HG03432 (cell line): ENCODE results near the gene PPP3CA.
A peak's percentile ranks its signal among the peaks of the same experiment; 100 is the strongest.

Source experiments
- ATAC-seq: cut with Tn5 transposase; IDR thresholded peaks from one replicate; pipeline ENCODE4 v1.9.1; 2021; ENCODE audit warnings: mild to moderate bottlenecking, moderate library complexity; ENCODE audit not compliant: unreplicated experiment

Gene PPP3CA

GRCh38 chr4:101289306-101289705 is 58.0 kb downstream of the PPP3CA start:
- ATAC-seq, result no peak

GRCh38 chr4:101288365-101289145 is 58.8 kb downstream of the PPP3CA start:
- peak; percentile 74 for ATAC-seq

GRCh38 chr4:101287324-101287723 is 60.0 kb downstream of the PPP3CA start:
- ATAC-seq, result no peak

- ATAC-seq, result no peak
Measured at GRCh38 chr4:101286663-101287062, 60.7 kb downstream of the PPP3CA start.

- no peak for ATAC-seq
Measured at GRCh38 chr4:101285985-101286384, 61.3 kb downstream of the PPP3CA start.

GRCh38 chr4:101284546-101284945 is 62.8 kb downstream of the PPP3CA start:
- ATAC-seq, result no peak

GRCh38 chr4:101283434-101283833 is 63.9 kb downstream of the PPP3CA start:
- ATAC-seq, result no peak

- ATAC-seq, result peak; percentile 60
Measured at GRCh38 chr4:101282076-101282844, 65.1 kb downstream of the PPP3CA start.

GRCh38 chr4:101280866-101281600 is 66.3 kb downstream of the PPP3CA start:
- ATAC-seq, result no peak

- peak; percentile 81 for ATAC-seq
Measured at GRCh38 chr4:101279377-101279871, 67.9 kb downstream of the PPP3CA start.

- no peak for ATAC-seq
Measured at GRCh38 chr4:101277671-101278070, 69.7 kb downstream of the PPP3CA start.

GRCh38 chr4:101276661-101277060 is 70.7 kb downstream of the PPP3CA start:
- ATAC-seq, result no peak

- no peak for ATAC-seq
Measured at GRCh38 chr4:101274888-101275752, 72.2 kb downstream of the PPP3CA start.

GRCh38 chr4:101271516-101271915 is 75.8 kb downstream of the PPP3CA start:
- ATAC-seq, result no peak

GRCh38 chr4:101269682-101270081 is 77.6 kb downstream of the PPP3CA start:
- ATAC-seq, result no peak

GRCh38 chr4:101265816-101266172 is 81.5 kb downstream of the PPP3CA start:
- ATAC-seq, result no peak

GRCh38 chr4:101264993-101265815 is 82.1 kb downstream of the PPP3CA start:
- no peak for ATAC-seq

GRCh38 chr4:101264512-101264911 is 82.8 kb downstream of the PPP3CA start:
- no peak for ATAC-seq

- ATAC-seq, result peak; percentile 66
Measured at GRCh38 chr4:101262683-101263082, 84.6 kb downstream of the PPP3CA start.

GRCh38 chr4:101259876-101260275 is 87.5 kb downstream of the PPP3CA start:
- peak; percentile 94 for ATAC-seq
